GM10248 (cell line): ENCODE measurements around the gene FCHO1.

Experiments
- CTCF ChIA-PET: fragments of 300-600 bp; sonication (Branson Sonifier 250); formaldehyde crosslinking; extraction: SDS; loops from one replicate; lab custom pipeline; 2021; ENCODE audit warnings: antibody characterized with exemption; lab: Yijun Ruan, JAX
- POLR2A ChIA-PET: fragments of 350-650 bp; sonication (Branson Sonifier 250); formaldehyde crosslinking; extraction: SDS; loops from one replicate; lab custom pipeline; 2020; ENCODE audit warnings: antibody characterized with exemption; lab: Yijun Ruan, JAX
- DNase-seq: peaks from one replicate; pipeline ENCODE4 v3.0.0; 2012; ENCODE audit errors: extremely low spot score
- TF ChIP-seq, protein P1 (sequence below): IDR thresholded peaks from 2 replicates; pipeline ENCODE4 v1.5.1; 2012; ENCODE audit warnings: mild to moderate bottlenecking, low read depth; ENCODE audit errors: extremely low read depth, missing control alignments, control extremely low read depth

The FCHO1 gene

GRCh38 chr19:17788632-17789031 is 37.4 kb downstream of the FCHO1 start:
- DNase-seq: no peak
- ChIA-PET POLR2A (no interaction called here), CTCF (no interaction called here)
- TF ChIP-seq, protein P1, sequence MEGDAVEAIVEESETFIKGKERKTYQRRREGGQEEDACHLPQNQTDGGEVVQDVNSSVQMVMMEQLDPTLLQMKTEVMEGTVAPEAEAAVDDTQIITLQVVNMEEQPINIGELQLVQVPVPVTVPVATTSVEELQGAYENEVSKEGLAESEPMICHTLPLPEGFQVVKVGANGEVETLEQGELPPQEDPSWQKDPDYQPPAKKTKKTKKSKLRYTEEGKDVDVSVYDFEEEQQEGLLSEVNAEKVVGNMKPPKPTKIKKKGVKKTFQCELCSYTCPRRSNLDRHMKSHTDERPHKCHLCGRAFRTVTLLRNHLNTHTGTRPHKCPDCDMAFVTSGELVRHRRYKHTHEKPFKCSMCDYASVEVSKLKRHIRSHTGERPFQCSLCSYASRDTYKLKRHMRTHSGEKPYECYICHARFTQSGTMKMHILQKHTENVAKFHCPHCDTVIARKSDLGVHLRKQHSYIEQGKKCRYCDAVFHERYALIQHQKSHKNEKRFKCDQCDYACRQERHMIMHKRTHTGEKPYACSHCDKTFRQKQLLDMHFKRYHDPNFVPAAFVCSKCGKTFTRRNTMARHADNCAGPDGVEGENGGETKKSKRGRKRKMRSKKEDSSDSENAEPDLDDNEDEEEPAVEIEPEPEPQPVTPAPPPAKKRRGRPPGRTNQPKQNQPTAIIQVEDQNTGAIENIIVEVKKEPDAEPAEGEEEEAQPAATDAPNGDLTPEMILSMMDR: no peak

DNA sequence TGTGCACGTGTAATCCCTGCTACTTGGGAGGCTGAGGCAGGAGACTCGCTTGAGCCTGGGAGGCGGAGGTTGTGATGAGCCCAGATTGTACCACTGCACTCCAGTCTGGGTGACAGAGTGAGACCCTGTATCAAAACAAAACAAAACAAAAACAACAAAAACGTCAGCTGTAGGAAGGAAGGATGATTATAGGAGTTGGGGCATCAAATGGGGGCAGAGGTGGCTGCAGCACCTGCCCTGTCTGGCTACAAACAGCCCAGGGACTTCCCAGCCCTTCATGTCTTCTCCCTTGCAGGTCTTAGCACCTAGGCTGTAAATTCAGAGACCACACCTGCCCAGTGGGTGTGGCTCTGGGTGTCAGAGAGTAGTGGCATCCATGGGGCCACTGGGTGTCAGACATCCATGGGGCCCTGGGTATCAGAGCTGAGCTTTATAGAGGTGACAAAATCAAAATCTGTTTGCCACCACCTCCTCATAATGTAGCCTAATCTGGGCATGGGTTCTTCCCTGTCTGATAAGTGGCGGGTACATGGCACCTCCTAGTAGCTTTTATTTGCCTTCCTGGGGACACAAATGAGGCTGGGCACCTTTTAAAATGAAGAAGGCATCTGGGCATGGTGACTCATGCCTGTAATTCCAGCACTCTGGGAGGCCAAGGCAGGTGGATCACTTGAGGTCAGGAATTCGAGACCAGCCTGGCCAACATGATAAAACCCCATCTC is 38.9 kb downstream of the FCHO1 start:
- DNase-seq: no peak
- TF ChIP-seq, protein P1: no peak
- POLR2A ChIA-PET: no interaction called here
- CTCF ChIA-PET: no interaction called here

GRCh38 chr19:17794412-17794730 is 43.1 kb downstream of the FCHO1 start:
- ChIA-PET POLR2A (no interaction called here), CTCF (interaction anchor here (1.1 kb wide), 1 partner anchor 24 kb away, joined by 3 read pairs; no protein-coding TSS in a partner anchor)
- DNase-seq: no peak
- TF ChIP-seq, protein P1: no peak

DNA sequence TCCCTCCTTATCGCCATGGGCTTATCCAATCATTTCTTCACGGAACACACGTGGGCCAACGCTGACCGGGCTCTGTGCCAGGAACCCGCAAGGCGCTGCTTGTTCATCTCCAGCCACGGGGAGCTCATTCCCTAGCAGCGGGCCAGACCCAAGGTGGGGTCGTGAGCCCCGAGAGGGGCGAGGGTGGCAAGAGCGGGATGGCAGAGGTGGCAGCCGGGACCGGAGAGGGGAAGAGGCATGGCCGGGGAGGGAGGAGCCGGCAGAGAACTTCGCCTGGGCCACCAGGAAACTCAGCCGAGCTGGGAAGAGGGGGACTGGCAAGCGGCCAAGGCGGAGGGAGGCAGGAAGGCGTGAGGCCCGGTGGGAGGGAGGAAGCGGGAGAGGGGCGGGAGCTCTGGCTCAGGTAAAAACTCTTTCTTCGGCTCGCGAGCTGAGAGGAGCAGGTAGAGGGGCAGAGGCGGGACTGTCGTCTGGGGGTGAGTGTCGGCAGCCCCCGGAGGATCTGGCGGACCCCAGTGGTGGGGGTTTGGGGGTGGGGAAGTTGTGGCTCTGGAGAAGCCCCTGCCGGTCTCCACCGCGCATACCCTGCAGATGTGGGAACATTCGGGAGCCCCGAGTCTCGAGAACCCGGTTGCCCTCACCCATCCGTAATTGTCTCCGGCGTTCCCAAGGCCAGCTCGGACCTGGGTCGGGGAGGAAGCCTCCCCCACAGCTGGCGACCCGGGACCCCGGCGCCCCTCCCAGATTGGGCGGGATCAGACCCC is 43.6 kb downstream of the FCHO1 start, which contains the start of gene B3GNT3:
TSS of gene B3GNT3 (plus strand) at position 408 of the 764 bp plus-strand sequence. CDS start 12,670 bp downstream, outside the sequence.
- ChIA-PET CTCF (interaction anchor here (1.0 to 1.1 kb wide), 2 partner anchors 23 to 55 kb away, joined by 3 read pairs; no protein-coding TSS in a partner anchor), POLR2A (interaction anchor here (0.6 kb wide), 1 partner anchor 53 kb away, joined by 6 read pairs; the partner anchor contains the start of gene JAK3)
- TF ChIP-seq, protein P1: no peak
- DNase-seq: no peak

- no peak for DNase-seq
- TF ChIP-seq, protein P1: no peak
- ChIA-PET POLR2A (interaction anchor here (0.6 kb wide), 1 partner anchor 52 kb away, joined by 6 read pairs; the partner anchor contains the start of gene JAK3), CTCF (interaction anchor here (1.0 kb wide), 1 partner anchor 56 kb away, joined by 3 read pairs; no protein-coding TSS in a partner anchor)
These were observed 44.2 kb downstream of the FCHO1 start for GRCh38 chr19:17795495-17795856.

- DNase-seq: no peak
- ChIA-PET POLR2A (interaction anchor here (0.5 to 0.7 kb wide), 3 partner anchors 14 to 1465 kb away, joined by 3 to 8 read pairs (median 5); no protein-coding TSS in a partner anchor), CTCF (interaction anchor here (1.1 to 1.3 kb wide), 3 partner anchors 12 to 301 kb away, joined by 3 to 5 read pairs (median 4); partner anchors contain the start of gene CCDC124)
- TF ChIP-seq, protein P1: no peak
These were observed 44.9 kb downstream of the FCHO1 start for GRCh38 chr19:17796013-17796837.
